Right lobe of liver (tissue), 4 donors: ENCODE measurements around the gene LIPJ.

Experiments
- POLR2A ChIP-seq: fragments of 450-650 bp; IDR thresholded peaks from one replicate; pipeline ENCODE4 v1.6.1; 2017; ENCODE audit warnings: antibody characterized with exemption, mild to moderate bottlenecking
- TF ChIP-seq, protein P1 (sequence below), 4 donors: fragments of 200-600 bp in 3 of 4; fragments of 450-650 bp in 1 of 4; IDR thresholded peaks; one replicate each; pipeline versions ENCODE4 v1.5.1 to v1.8.0; 2016 to 2022; ENCODE audit warnings: antibody characterized with exemption in 4 of 4, mild to moderate bottlenecking in 2 of 4
- donor health status: DM: no; HTN: no; CAD: no.
- donor health status: DM: no; HTN: no; CAD: no.
- donor health status: DM: no; HTN: yes; CAD: no.

DNA sequence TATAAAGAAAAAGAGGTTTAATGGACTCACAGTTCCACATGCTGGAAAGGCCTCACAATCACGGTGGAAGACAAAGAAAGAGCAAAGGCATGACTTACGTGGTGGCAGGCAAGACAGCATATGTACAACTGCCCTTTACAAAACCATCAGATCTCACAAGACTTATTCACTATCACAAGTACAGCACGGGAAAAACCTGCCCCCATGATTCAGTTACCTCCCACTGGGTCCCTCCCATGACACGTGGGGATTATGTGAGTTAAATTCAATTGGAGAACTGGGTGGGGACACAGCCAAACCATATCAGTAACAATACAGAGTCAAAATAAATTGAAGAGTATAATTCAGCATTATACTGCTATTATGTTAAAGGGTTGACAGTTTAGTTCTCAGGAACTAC lies 41.2 kb upstream of the LIPJ start:
- TF ChIP-seq, protein P1, sequence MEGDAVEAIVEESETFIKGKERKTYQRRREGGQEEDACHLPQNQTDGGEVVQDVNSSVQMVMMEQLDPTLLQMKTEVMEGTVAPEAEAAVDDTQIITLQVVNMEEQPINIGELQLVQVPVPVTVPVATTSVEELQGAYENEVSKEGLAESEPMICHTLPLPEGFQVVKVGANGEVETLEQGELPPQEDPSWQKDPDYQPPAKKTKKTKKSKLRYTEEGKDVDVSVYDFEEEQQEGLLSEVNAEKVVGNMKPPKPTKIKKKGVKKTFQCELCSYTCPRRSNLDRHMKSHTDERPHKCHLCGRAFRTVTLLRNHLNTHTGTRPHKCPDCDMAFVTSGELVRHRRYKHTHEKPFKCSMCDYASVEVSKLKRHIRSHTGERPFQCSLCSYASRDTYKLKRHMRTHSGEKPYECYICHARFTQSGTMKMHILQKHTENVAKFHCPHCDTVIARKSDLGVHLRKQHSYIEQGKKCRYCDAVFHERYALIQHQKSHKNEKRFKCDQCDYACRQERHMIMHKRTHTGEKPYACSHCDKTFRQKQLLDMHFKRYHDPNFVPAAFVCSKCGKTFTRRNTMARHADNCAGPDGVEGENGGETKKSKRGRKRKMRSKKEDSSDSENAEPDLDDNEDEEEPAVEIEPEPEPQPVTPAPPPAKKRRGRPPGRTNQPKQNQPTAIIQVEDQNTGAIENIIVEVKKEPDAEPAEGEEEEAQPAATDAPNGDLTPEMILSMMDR (IDR thresholded peaks at IDR 0.05): no peak
- TF ChIP-seq POLR2A: no peak
